ENCODE data around the gene PPP1R27. TPM values are rescaled to one million over a fixed set of nuclear protein-coding genes. Genes with fewer than 3 reads are reported as not detected.

Gene PPP1R27
- total and polyA plus RNA-seq, 2 donors (not counting 3 experiments of a cell fraction or from before 2014, with no cell fraction given), result not detected

DNA sequence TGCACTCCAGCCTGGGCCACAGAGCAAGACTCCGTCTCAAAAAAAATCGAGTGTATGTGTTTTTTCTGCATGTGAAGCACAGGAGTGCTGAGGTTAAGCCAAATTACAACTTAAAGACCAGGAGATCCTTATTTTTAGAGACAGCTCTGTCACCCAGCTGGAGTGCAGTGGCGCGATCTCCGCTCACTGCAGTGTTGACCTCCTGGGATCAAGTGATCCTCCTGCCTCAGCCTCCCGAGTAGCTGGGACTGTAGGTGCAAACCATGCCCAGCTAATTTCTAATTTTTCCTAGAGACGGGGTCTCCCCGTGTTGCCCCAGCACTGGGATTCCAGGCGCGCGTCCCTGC lies 7.5 kb upstream of the PPP1R27 start:
- H3K9me3 ChIP-seq (replicated peaks; ENCODE audit: control insufficient read depth, insufficient read depth, low read length), result no peaks in the 10 kb centered on the region
- no peak overlapping the region for H3K9ac ChIP-seq (replicated peaks; ENCODE audit: extremely low read depth, insufficient read depth, low read length)
- no peak overlapping the region for H3K4me2 ChIP-seq (ENCODE audit: insufficient read depth, low read length)
- H2AFZ ChIP-seq (ENCODE audit: low read depth, low read length), result no peak overlapping the region
- H3K27ac ChIP-seq (ENCODE audit: insufficient read depth, low read depth, low read length), result no peak overlapping the region
- no peaks in the 10 kb centered on the region for H3K27me3 ChIP-seq (ENCODE audit: control insufficient read depth in 2 of 2, insufficient read depth in 2 of 2, low read length in 2 of 2)
- H3K4me3 ChIP-seq (replicated peaks in 1 of 3; ENCODE audit: insufficient read depth in 1 of 3, low read depth in 1 of 3, low read length in 3 of 3), result no peak overlapping the region
- H3K79me2 ChIP-seq (ENCODE audit: control insufficient read depth, insufficient read depth, low read length), result no peaks in the 10 kb centered on the region
- no TSS peak for BruUV-seq (replicated peaks)
- intact Hi-C loops (cut with micrococcal nuclease) (no loop called here), dilution Hi-C loops (cut with MboI; ENCODE audit: extremely low pct_ligation_motif_present, low sequenced_read_pairs) (no loop called here)
- ChIA-PET POLR2A (no interaction called here), CTCF (no interaction called here)
- H3K36me3 ChIP-seq (ENCODE audit: control insufficient read depth in 2 of 2, extremely low read depth in 1 of 2, insufficient read depth in 2 of 2, low read length in 2 of 2), result peaks cover 23 to 47% of the 10 kb centered on the region in 2 experiments
- H4K20me1 ChIP-seq (replicated peaks; ENCODE audit: control insufficient read depth, extremely low read depth, insufficient read depth, low read length), result no peaks in the 10 kb centered on the region
- FAIRE-seq (no peak), DNase-seq (ENCODE audit: low read depth, low spot score) (no peak)
- no peaks in the 10 kb centered on the region for H3K4me1 ChIP-seq (ENCODE audit: control insufficient read depth, extremely low read depth, insufficient read depth, low read length)
- H3K9me1 ChIP-seq (replicated peaks; ENCODE audit: control insufficient read depth, extremely low read depth, insufficient read depth, low read length), result no peaks in the 10 kb centered on the region
- TF ChIP-seq POLR2AphosphoS5 (IDR thresholded peaks at IDR 0.05; ENCODE audit: insufficient read depth, low read depth, low read length) (no peak), POLR2A (IDR thresholded peaks at IDR 0.05; ENCODE audit: low read depth, low read length) (no peak), EZH2 (IDR thresholded peaks at IDR 0.05; ENCODE audit: borderline replicate concordance, low read depth, low read length, severe bottlenecking) (no peak), FOS (IDR thresholded peaks at IDR 0.05; ENCODE audit: borderline replicate concordance, insufficient read depth, low read length) (no peak), JUN (IDR thresholded peaks at IDR 0.05; ENCODE audit: borderline replicate concordance, insufficient read depth, insufficient read length, low read depth) (no peak), MYC (IDR thresholded peaks at IDR 0.05; ENCODE audit: low read depth, low read length) (no peak)
- TF ChIP-seq, protein P1, sequence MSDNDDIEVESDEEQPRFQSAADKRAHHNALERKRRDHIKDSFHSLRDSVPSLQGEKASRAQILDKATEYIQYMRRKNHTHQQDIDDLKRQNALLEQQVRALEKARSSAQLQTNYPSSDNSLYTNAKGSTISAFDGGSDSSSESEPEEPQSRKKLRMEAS (IDR thresholded peaks at IDR 0.05; ENCODE audit: insufficient read depth, insufficient read length), result no peak
- TF ChIP-seq, protein P2, sequence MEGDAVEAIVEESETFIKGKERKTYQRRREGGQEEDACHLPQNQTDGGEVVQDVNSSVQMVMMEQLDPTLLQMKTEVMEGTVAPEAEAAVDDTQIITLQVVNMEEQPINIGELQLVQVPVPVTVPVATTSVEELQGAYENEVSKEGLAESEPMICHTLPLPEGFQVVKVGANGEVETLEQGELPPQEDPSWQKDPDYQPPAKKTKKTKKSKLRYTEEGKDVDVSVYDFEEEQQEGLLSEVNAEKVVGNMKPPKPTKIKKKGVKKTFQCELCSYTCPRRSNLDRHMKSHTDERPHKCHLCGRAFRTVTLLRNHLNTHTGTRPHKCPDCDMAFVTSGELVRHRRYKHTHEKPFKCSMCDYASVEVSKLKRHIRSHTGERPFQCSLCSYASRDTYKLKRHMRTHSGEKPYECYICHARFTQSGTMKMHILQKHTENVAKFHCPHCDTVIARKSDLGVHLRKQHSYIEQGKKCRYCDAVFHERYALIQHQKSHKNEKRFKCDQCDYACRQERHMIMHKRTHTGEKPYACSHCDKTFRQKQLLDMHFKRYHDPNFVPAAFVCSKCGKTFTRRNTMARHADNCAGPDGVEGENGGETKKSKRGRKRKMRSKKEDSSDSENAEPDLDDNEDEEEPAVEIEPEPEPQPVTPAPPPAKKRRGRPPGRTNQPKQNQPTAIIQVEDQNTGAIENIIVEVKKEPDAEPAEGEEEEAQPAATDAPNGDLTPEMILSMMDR (IDR thresholded peaks at IDR 0.05; ENCODE audit: extremely low read depth in 1 of 2, insufficient read depth in 1 of 2, low read depth in 1 of 2, low read length in 2 of 2), result no peak

All from endothelial cell of umbilical vein (primary cell).